ENCODE measurements around the gene MAGIX. TPM values are rescaled to one million over a fixed set of nuclear protein-coding genes. Genes with fewer than 3 reads are reported as not detected.

The MAGIX gene
- total and polyA plus RNA-seq, 2 of the 4 experiments (the other 2 are of a cell fraction), result 0.72 to 1.1 TPM

DNA sequence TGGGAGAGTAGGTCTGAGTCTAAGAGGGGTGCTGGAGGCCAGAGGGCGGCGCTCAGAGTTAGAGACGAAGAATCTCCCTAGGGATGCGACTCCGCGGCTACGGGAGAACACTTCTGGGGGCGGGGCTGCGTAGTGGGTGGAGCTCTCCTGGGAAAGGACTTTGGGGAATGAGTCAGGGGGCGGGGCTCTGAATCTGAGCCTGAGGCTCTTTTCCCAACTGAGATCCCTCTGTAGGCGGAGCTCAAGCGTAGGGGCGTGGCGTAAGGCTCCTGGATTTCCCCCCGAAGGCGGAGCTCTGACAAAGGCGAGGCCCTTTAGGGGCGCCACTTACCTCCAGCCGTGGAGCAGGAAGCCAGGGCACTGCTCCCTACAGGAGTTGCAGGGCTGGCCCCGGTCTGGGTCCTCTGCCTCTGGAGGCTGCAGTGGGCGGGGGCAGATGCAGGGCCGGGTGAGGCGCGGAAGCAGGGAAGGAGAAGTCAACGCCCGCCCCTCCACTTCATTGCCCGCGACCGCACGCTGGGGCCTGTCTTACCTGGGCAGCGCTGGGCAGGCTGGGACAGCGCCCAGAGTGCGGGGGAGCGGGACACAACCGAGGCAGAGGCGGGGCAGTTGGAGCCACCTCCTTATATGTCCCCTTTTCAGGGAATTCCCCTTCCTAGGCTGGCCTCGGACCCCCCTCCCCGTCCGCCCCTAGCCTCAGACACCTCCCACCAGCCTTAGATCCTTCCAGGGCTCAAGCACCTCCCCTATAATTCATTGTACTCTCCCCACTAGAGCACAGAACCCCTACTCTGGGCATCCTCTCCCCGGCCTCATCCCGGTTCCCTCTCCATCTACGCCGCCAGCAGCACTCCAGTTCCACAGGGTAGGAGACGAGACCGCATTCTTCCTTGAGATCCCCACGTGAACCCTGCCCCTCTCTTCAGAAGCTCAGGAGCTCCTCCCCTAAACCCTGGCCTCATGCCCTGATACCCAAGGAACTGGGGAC, 22.0 kb downstream of the MAGIX start:
- peak overlapping the region; percentile 73 for H3K4me2 ChIP-seq (ENCODE audit: low read depth, low read length)

More for the DNA sequence above, 22.0 kb downstream of the MAGIX start:
- Histone ChIP-seq H2AK5ac (ENCODE audit: low read depth, low read length) (no peak overlapping the region; the same call in 1 of the 2 replicates), H4K91ac (ENCODE audit: insufficient read depth, low read depth, low read length) (no peak overlapping the region), H3K27ac (ENCODE audit: insufficient read depth, low read length) (peak overlapping the region; percentile 30; the same call in 1 of the 2 replicates), H2BK15ac (ENCODE audit: low read depth, low read length) (no peak overlapping the region), H3K36me3 (ENCODE audit: control insufficient read depth, insufficient read depth, low read length) (peaks cover 5% of the 10 kb centered on the region; the same call in 1 of the 2 replicates), H4K5ac (ENCODE audit: low read depth, low read length) (no peak overlapping the region), H4K20me1 (ENCODE audit: insufficient read depth, low read length) (no peaks in the 10 kb centered on the region), H3K27me3 (ENCODE audit: control insufficient read depth, insufficient read depth, low read length) (no peaks in the 10 kb centered on the region), H2BK20ac (ENCODE audit: low read depth, low read length) (no peak overlapping the region), H3K18ac (ENCODE audit: low read depth, low read length) (no peak overlapping the region), H3K23ac (ENCODE audit: low read depth, low read length) (no peak overlapping the region), H3K56ac (ENCODE audit: extremely low read depth, insufficient read depth, low read length) (no peak overlapping the region), H3K4me1 (ENCODE audit: control insufficient read depth, insufficient read depth, low read length) (peaks cover 3% of the 10 kb centered on the region), H3K9ac (ENCODE audit: low read depth, low read length) (no peak overlapping the region), H3K4ac (ENCODE audit: low read depth, low read length) (peak overlapping the region; percentile 35), H3K9me1 (ENCODE audit: insufficient read depth, low read length) (peaks cover 3% of the 10 kb centered on the region; the same call in 1 of the 2 replicates), H3K9me3 (ENCODE audit: control insufficient read depth, insufficient read depth, low read length) (no peaks in the 10 kb centered on the region), H2AK9ac (replicated peaks; ENCODE audit: low read depth, low read length, poor library complexity) (peak overlapping the region; percentile 88), H2BK5ac (ENCODE audit: low read depth, low read length, poor library complexity, severe bottlenecking) (peak overlapping the region; percentile 37), H3K79me1 (ENCODE audit: low read depth in 1 of 2, low read length in 2 of 2) (peaks cover 5 to 22% of the 10 kb centered on the region in 2 experiments; a peak in 2 of 4 replicates), H2BK120ac (ENCODE audit: low read depth, low read length) (no peak overlapping the region), H3K4me3 (ENCODE audit: insufficient read depth, low read depth, low read length) (peak overlapping the region; percentile 32), H2AFZ (replicated peaks; ENCODE audit: low read length, poor library complexity) (peak overlapping the region; percentile 92), H3K14ac (replicated peaks; ENCODE audit: low read depth, low read length) (no peak overlapping the region), H4K8ac (ENCODE audit: low read depth in 2 of 2, low read length in 2 of 2) (peak overlapping the region; percentile 34 to 61; a peak in 2 of 4 replicates)
- DNase-seq (peak; percentile 83), ATAC-seq (ENCODE audit: low read depth) (peak; percentile 88)
- ChIA-PET CTCF (interaction anchor here (0.6 kb wide), 2 partner anchors 29 to 44 kb away, joined by 3 read pairs; no protein-coding TSS in a partner anchor), POLR2A (ENCODE audit: unreplicated experiment) (no interaction called here)
- dilution Hi-C loops (cut with HindIII; ENCODE audit: low sequenced_read_pairs, unreplicated experiment), result no loop called here
- intact Hi-C loops (cut with micrococcal nuclease), result no loop called here
- BruUV-seq (replicated peaks), result no TSS peak
- TF ChIP-seq FOS (IDR thresholded peaks at IDR 0.05; ENCODE audit: low read depth, low read length) (no peak), POLR2A (IDR thresholded peaks at IDR 0.05; ENCODE audit: low read depth, low read length) (no peak), RFX5 (IDR thresholded peaks at IDR 0.05; ENCODE audit: low read depth, low read length) (no peak), CEBPB (IDR thresholded peaks at IDR 0.05; ENCODE audit: low read depth, low read length) (no peak), CHD1 (IDR thresholded peaks at IDR 0.05; ENCODE audit: low read depth, low read length) (no peak), RAD21 (IDR thresholded peaks at IDR 0.05; ENCODE audit: low read length) (no peak), BHLHE40 (IDR thresholded peaks at IDR 0.05; ENCODE audit: low read depth, low read length) (no peak), SMC3 (IDR thresholded peaks at IDR 0.05; ENCODE audit: low read depth, low read length) (no peak), MAFK (IDR thresholded peaks at IDR 0.05; ENCODE audit: low read depth, low read length) (no peak), RCOR1 (IDR thresholded peaks at IDR 0.05; ENCODE audit: insufficient replicate concordance, low read length) (no peak)
- TF ChIP-seq, protein P1, sequence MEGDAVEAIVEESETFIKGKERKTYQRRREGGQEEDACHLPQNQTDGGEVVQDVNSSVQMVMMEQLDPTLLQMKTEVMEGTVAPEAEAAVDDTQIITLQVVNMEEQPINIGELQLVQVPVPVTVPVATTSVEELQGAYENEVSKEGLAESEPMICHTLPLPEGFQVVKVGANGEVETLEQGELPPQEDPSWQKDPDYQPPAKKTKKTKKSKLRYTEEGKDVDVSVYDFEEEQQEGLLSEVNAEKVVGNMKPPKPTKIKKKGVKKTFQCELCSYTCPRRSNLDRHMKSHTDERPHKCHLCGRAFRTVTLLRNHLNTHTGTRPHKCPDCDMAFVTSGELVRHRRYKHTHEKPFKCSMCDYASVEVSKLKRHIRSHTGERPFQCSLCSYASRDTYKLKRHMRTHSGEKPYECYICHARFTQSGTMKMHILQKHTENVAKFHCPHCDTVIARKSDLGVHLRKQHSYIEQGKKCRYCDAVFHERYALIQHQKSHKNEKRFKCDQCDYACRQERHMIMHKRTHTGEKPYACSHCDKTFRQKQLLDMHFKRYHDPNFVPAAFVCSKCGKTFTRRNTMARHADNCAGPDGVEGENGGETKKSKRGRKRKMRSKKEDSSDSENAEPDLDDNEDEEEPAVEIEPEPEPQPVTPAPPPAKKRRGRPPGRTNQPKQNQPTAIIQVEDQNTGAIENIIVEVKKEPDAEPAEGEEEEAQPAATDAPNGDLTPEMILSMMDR (conservative IDR thresholded peaks at IDR 0.05; ENCODE audit: low read depth, low read length), result no peak
- TF ChIP-seq, protein P2, sequence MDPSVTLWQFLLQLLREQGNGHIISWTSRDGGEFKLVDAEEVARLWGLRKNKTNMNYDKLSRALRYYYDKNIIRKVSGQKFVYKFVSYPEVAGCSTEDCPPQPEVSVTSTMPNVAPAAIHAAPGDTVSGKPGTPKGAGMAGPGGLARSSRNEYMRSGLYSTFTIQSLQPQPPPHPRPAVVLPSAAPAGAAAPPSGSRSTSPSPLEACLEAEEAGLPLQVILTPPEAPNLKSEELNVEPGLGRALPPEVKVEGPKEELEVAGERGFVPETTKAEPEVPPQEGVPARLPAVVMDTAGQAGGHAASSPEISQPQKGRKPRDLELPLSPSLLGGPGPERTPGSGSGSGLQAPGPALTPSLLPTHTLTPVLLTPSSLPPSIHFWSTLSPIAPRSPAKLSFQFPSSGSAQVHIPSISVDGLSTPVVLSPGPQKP (IDR thresholded peaks at IDR 0.05; ENCODE audit: borderline replicate concordance, low read depth, low read length), result no peak
- 43% methylated on average over 21 of the region's 46 CpGs; no CpG with 5 or more reads in 1 of the 2 experiments for WGBS, 2 experiments (ENCODE audit: extremely low coverage in 2 of 2, insufficient read length in 1 of 2)
- in situ Hi-C loops (cut with MboI; ENCODE audit: low sequenced_read_pairs), result no loop called here
